Endothelial cell of umbilical vein (primary cell): Measurements from ENCODE around the gene MATN1. TPM values are rescaled to one million over a fixed set of nuclear protein-coding genes. Genes with fewer than 3 reads are reported as not detected.

Experiments
- BruUV-seq: library from RNA; stranded (reverse); fragments of 400-500 nt; replicated peaks from 2 replicates; lab custom pipeline; 2021; lab: Mats Ljungman, UMichigan
- CTCF ChIA-PET: fragments of 300-600, 350-600 bp; sonication (Branson Sonifier 250); formaldehyde crosslinking; loops from one replicate; lab custom pipeline; 2021; ENCODE audit warnings: antibody characterized with exemption, inconsistent platforms; lab: Charles Lee
- POLR2A ChIA-PET: fragments of 300-600, 350-600 bp; sonication (Branson Sonifier 250); formaldehyde crosslinking; loops from one replicate; lab custom pipeline; 2021; ENCODE audit warnings: antibody characterized with exemption, inconsistent platforms; lab: Charles Lee
- DNase-seq: peaks from one replicate; pipeline ENCODE4 v3.0.0-alpha.2; 2011; ENCODE audit warnings: low read depth, low spot score
- FAIRE-seq: peaks from 2 replicates; lab custom pipeline; 2011; peaks lifted over from hg19 to GRCh38; lab: Jason Lieb, UNC
- H2AFZ ChIP-seq: 2 replicates; pipeline ENCODE4 v1.6.0; 2012; ENCODE audit warnings: low read depth, low read length, control low read depth, inconsistent platforms
- H3K27ac ChIP-seq: 2 replicates; pipeline ENCODE4 v1.5.1; 2011; ENCODE audit warnings: low read depth, mild to moderate bottlenecking, control low read depth, low read length, moderate library complexity; ENCODE audit not compliant: insufficient read depth
- H3K27me3 ChIP-seq, 2 experiments: 2 replicates each; pipeline versions ENCODE4 v1.6.0 to v1.6.1; 2011; ENCODE audit warnings: low read length in 2 of 2, mixed read lengths in 1 of 2; ENCODE audit not compliant: control insufficient read depth in 2 of 2, insufficient read depth in 2 of 2
- H3K36me3 ChIP-seq, 2 experiments: 2 replicates in 1 of 2; 3 replicates in 1 of 2; pipeline ENCODE4 v1.5.1; 2011; ENCODE audit warnings: low read length in 2 of 2, mild to moderate bottlenecking in 1 of 2, moderate library complexity in 1 of 2; ENCODE audit not compliant: control insufficient read depth in 2 of 2, insufficient read depth in 2 of 2; ENCODE audit errors: extremely low read depth in 1 of 2
- H3K4me1 ChIP-seq: 3 replicates; pipeline ENCODE4 v1.5.1; 2011; ENCODE audit warnings: mild to moderate bottlenecking, low read length; ENCODE audit not compliant: control insufficient read depth, insufficient read depth; ENCODE audit errors: extremely low read depth
- H3K4me2 ChIP-seq: 2 replicates; pipeline ENCODE4 v1.6.1; 2011; ENCODE audit warnings: low read length, control low read depth, mixed read lengths; ENCODE audit not compliant: insufficient read depth
- H3K4me3 ChIP-seq, 3 experiments: fragments of 200-600 bp in 1 of 3; sonication (generic), shearing (Covaris generic) in 1 of 3; replicated peaks in 1 of 3; 2 replicates each; pipeline ENCODE4 v1.5.1; 2011 to 2016; ENCODE audit warnings: control low read depth in 3 of 3, low read length in 3 of 3, mild to moderate bottlenecking in 2 of 3, inconsistent platforms in 1 of 3, low read depth in 1 of 3, moderate library complexity in 1 of 3; ENCODE audit not compliant: insufficient read depth in 1 of 3
- H3K79me2 ChIP-seq: 2 replicates; pipeline ENCODE4 v1.6.0; 2012; ENCODE audit warnings: low read length, inconsistent platforms; ENCODE audit not compliant: control insufficient read depth, insufficient read depth
- H3K9ac ChIP-seq: replicated peaks from 2 replicates; pipeline ENCODE3; 2011; ENCODE audit warnings: low read length, control low read depth; ENCODE audit not compliant: insufficient read depth; ENCODE audit errors: extremely low read depth
- H3K9me1 ChIP-seq: replicated peaks from 3 replicates; pipeline ENCODE4 v1.6.0; 2011; ENCODE audit warnings: mild to moderate bottlenecking, low read length; ENCODE audit not compliant: control insufficient read depth, insufficient read depth; ENCODE audit errors: extremely low read depth
- H3K9me3 ChIP-seq: replicated peaks from 2 replicates; pipeline ENCODE4 v1.5.1; 2012; ENCODE audit warnings: low read length, inconsistent platforms; ENCODE audit not compliant: control insufficient read depth, insufficient read depth
- H4K20me1 ChIP-seq: replicated peaks from 2 replicates; pipeline ENCODE3; 2011; ENCODE audit warnings: mild to moderate bottlenecking, low read length; ENCODE audit not compliant: control insufficient read depth, insufficient read depth; ENCODE audit errors: extremely low read depth
- CTCF ChIP-seq, 2 donors: IDR thresholded peaks; 1 replicate in 1 of 2; 2 replicates in 1 of 2; pipeline ENCODE4 v1.5.1; 2011; ENCODE audit warnings: low read length in 2 of 2, mild to moderate bottlenecking in 2 of 2, moderate library complexity in 2 of 2, control low read depth in 1 of 2, inconsistent platforms in 1 of 2, low read depth in 1 of 2; ENCODE audit not compliant: insufficient read depth in 1 of 2; ENCODE audit errors: extremely low read depth in 1 of 2
- EZH2 ChIP-seq: IDR thresholded peaks from 2 replicates; pipeline ENCODE4 v1.6.1; 2012; ENCODE audit warnings: borderline replicate concordance, low read depth, mild to moderate bottlenecking, moderate library complexity, low read length, inconsistent platforms; ENCODE audit not compliant: severe bottlenecking
- FOS ChIP-seq: IDR thresholded peaks from 2 replicates; pipeline ENCODE4 v1.6.1; 2011; ENCODE audit warnings: mild to moderate bottlenecking, low read length, moderate library complexity, borderline replicate concordance; ENCODE audit not compliant: insufficient read depth
- GATA2 ChIP-seq: IDR thresholded peaks from 2 replicates; pipeline ENCODE4 v1.7.0; 2011; ENCODE audit warnings: low read depth, mild to moderate bottlenecking, moderate library complexity, mixed read lengths, low read length; ENCODE audit not compliant: insufficient read length, insufficient read depth
- JUN ChIP-seq: IDR thresholded peaks from 2 replicates; pipeline ENCODE4 v1.6.1; 2011; ENCODE audit warnings: borderline replicate concordance, low read depth; ENCODE audit not compliant: insufficient read length, insufficient read depth
- MYC ChIP-seq: IDR thresholded peaks from one replicate; pipeline ENCODE4 v1.6.1; 2011; ENCODE audit warnings: mild to moderate bottlenecking, low read depth, low read length
- POLR2A ChIP-seq: IDR thresholded peaks from 2 replicates; pipeline ENCODE4 v1.6.1; 2012; ENCODE audit warnings: low read depth, mild to moderate bottlenecking, control low read depth, low read length
- POLR2AphosphoS5 ChIP-seq: IDR thresholded peaks from 2 replicates; pipeline ENCODE4 v1.6.1; 2012; ENCODE audit warnings: low read depth, mild to moderate bottlenecking, control low read depth, low read length, moderate library complexity; ENCODE audit not compliant: insufficient read depth
- dilution Hi-C: fragments of 300-500 bp; cut with MboI; formaldehyde crosslinking; loops from one replicate; pipeline ENCODE4 v1.15.0; 2019; ENCODE audit warnings: low sequenced_read_pairs; ENCODE audit not compliant: extremely low pct_ligation_motif_present
- intact Hi-C: fragments of 100-400 bp; cut with micrococcal nuclease; formaldehyde crosslinking; loops from one replicate; pipeline ENCODE4 v1.10.0; 2022
- polyA plus RNA-seq, 4 experiments: library from polyadenylated mRNA; depleted of rRNA in 3 of 4; stranded (reverse) in 3 of 4; unstranded in 1 of 4; fragments of >200 nt; gene quantifications; 2 replicates each; pipeline versions ENCODE4 v1.2.1 to v1.2.3, GENCODE V29; 2011 to 2012; ENCODE audit warnings: missing spikeins in 1 of 4
- total RNA-seq: library from RNA; stranded (reverse); gene quantifications from 2 replicates; pipeline ENCODE4 v1.2.3, GENCODE V29; 2021
- TF ChIP-seq, protein P1 (sequence below): IDR thresholded peaks from 2 replicates; pipeline ENCODE4 v1.6.1; 2011; ENCODE audit not compliant: insufficient read depth, insufficient read length

MATN1 gene
- total and polyA plus RNA-seq, 2 donors (not counting 3 experiments of a cell fraction or from before 2014, with no cell fraction given) = 0.29 to 0.36 TPM

- H3K9me3 ChIP-seq = no peaks in the 10 kb centered on the region
Measured at GRCh38 chr1:30752651-30752908, 29.2 kb upstream of the MATN1 start.

More at GRCh38 chr1:30752651-30752908, 29.2 kb upstream of the MATN1 start:
- no peak overlapping the region for H3K27ac ChIP-seq
- POLR2A ChIA-PET = no interaction called here
- TF ChIP-seq GATA2 (no peak), CTCF (IDR thresholded peaks at IDR 0.05; ENCODE audit: extremely low read depth in 1 of 2, insufficient read depth in 1 of 2, low read depth in 1 of 2, low read length in 2 of 2) (no peak), POLR2AphosphoS5 (no peak), FOS (no peak), JUN (no peak), EZH2 (no peak), POLR2A (no peak), MYC (no peak)
- TF ChIP-seq, protein P1, sequence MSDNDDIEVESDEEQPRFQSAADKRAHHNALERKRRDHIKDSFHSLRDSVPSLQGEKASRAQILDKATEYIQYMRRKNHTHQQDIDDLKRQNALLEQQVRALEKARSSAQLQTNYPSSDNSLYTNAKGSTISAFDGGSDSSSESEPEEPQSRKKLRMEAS = no peak
- H3K27me3 ChIP-seq = no peaks in the 10 kb centered on the region
- no peak for DNase-seq
- no peak overlapping the region for H3K4me2 ChIP-seq
- H2AFZ ChIP-seq = no peak overlapping the region
- no peaks in the 10 kb centered on the region for H3K9me1 ChIP-seq
- CTCF ChIA-PET = interaction anchor here (1.0 to 3.9 kb wide), 4 partner anchors 23 to 34 kb away, joined by 3 to 20 read pairs (median 6); no protein-coding TSS in a partner anchor
- intact Hi-C loops (no loop called here), dilution Hi-C loops (no loop called here)
- BruUV-seq = no TSS peak
- H3K4me1 ChIP-seq = peaks cover 25% of the 10 kb centered on the region
- peaks cover 36% of the 10 kb centered on the region for H3K79me2 ChIP-seq
- no peak overlapping the region for H3K9ac ChIP-seq
- no peak for FAIRE-seq
- no peak overlapping the region for H3K4me3 ChIP-seq
- no peaks in the 10 kb centered on the region for H4K20me1 ChIP-seq
- no peaks in the 10 kb centered on the region for H3K36me3 ChIP-seq
